Heart right ventricle (tissue), 16 donors: ENCODE measurements around the gene PTPRN2. TPM values are rescaled to one million over a fixed set of nuclear protein-coding genes. Genes with fewer than 3 reads are reported as not detected.

Source experiments
- ATAC-seq, 8 donors: fragments of 200-7000 bp; cut with Tn5 transposase; one replicate each; pipeline ENCODE4 v1.9.1; 2020; ENCODE audit warnings: mild to moderate bottlenecking in 8 of 8, moderate library complexity in 8 of 8, moderate number of reproducible peaks in 1 of 8
- DNase-seq, 2 donors: peaks; one replicate each; pipeline ENCODE4 v3.0.0-alpha.2; 2020
- H3K27ac ChIP-seq, 10 donors: fragments of 200-600 bp; sonication (generic) in 2 of 10; one replicate each; pipeline versions ENCODE4 v1.5.0 to v1.8.0; 2020 to 2022; ENCODE audit warnings: mild to moderate bottlenecking in 3 of 10
- H3K27me3 ChIP-seq, 7 donors: fragments of 200-600 bp; one replicate each; pipeline ENCODE4 v1.8.0; 2021 to 2022; ENCODE audit warnings: mild to moderate bottlenecking in 2 of 7
- H3K36me3 ChIP-seq, 9 donors: fragments of 200-600 bp; sonication (generic) in 1 of 9; one replicate each; pipeline versions ENCODE4 v1.5.0 to v1.8.0; 2020 to 2022; ENCODE audit warnings: mild to moderate bottlenecking in 2 of 9
- H3K4me1 ChIP-seq, 9 donors: fragments of 200-600 bp; sonication (generic) in 1 of 9; one replicate each; pipeline versions ENCODE4 v1.5.0 to v1.8.0; 2020 to 2022; ENCODE audit warnings: mild to moderate bottlenecking in 4 of 9
- H3K4me3 ChIP-seq, 10 donors: fragments of 200-600 bp; sonication (generic) in 2 of 10; one replicate each; pipeline versions ENCODE4 v1.5.0 to v1.8.0; 2020 to 2022; ENCODE audit warnings: mild to moderate bottlenecking in 7 of 10, moderate library complexity in 2 of 10
- H3K9me3 ChIP-seq, 11 donors: fragments of 200-600 bp in 10 of 11; sonication (generic) in 2 of 11; one replicate each; pipeline versions ENCODE4 v1.5.0 to v1.8.0; 2013 to 2022; ENCODE audit warnings: mild to moderate bottlenecking in 2 of 11, control low read depth in 1 of 11, moderate library complexity in 1 of 11
- CTCF ChIP-seq, 9 donors: fragments of 200-600 bp; sonication (generic) in 2 of 9; IDR thresholded peaks; one replicate each; pipeline versions ENCODE4 v1.5.0 to v1.8.0; 2021 to 2022; ENCODE audit warnings: antibody characterized with exemption in 9 of 9, mild to moderate bottlenecking in 5 of 9, moderate library complexity in 1 of 9
- whole genome bisulfite sequencing, 2 donors: extraction: QIAGEN DNeasy Blood & Tissue Kit; methylation state at CpG; one replicate each; pipeline ENCODE4 v1.1.7; 2013; ENCODE audit warnings: inconsistent platforms in 1 of 2; 5-methylcytosine and 5-hydroxymethylcytosine counted together
- intact Hi-C, 10 donors: fragments of 100-400 bp; cut with DNase I; formaldehyde crosslinking; loops; one replicate each; pipeline versions ENCODE4 v1.11.1 to v1.14.2; 2022
- polyA plus RNA-seq, 2 donors: library from polyadenylated mRNA; stranded (reverse); fragments of 200-250 nt; gene quantifications; one replicate each; pipeline ENCODE4 v1.2.3, GENCODE V29; 2013
- total RNA-seq, 10 donors: library from RNA; stranded (reverse); fragmentation: NEBNext Ultra II Directional in 3 of 10; extraction: Animal tissue kit (Norgen Biotek cat#: 25700) in 3 of 10; gene quantifications; one replicate each; pipeline versions ENCODE4 v1.2.1 to v1.2.4, GENCODE V29; 2021 to 2023
- donor health status: Arrhythmogenic right ventricular cardiomyopathy.
- donor health status: ischemic (EF 13 %, LVEDD 7.1; RV severe dilation, severe dysfunction).
- donor health status: healthy with polysubstance abuse.
- donor health status: DM: no; HTN: yes; CAD: no.
- donor health status: DM: no; HTN: no; CAD: no.
- donor health status: ischemic (EF 25% LVEDD 6.9; RV normal size, moderate dysfunction).
- donor health status: ischemic (EF 25% LVEDD 5.7; RV mildly dilated, moderate dysfunction).
- donor health status: healthy.
- donor health status: DM: yes; HTN: yes; CAD: no.
- donor health status: Ischemic cardiomyopathy.
- donor health status: ischemic (EF 35%, LVEDD 5.7; RV mildly dilated, moderate dysfunction).
- donor health status: nonischemic (EF 11% LVEDD 7.7; RV severe dilation, severe dysfunction).
- donor health status: DM: yes; HTN: yes; CAD: no.
- donor health status: PGD.
- donor health status: ischemic (EF 29% LVEDD 5.4; RV normal size, mild dysfunction).
- donor health status: nonischemic (EF 23%, LVEDD 6.1; RV moderate dilation, normal function).

PTPRN2 gene
- total and polyA plus RNA-seq, 12 donors = 0.82 to 1.8 (median 1.3) TPM

GRCh38 chr7:158388928-158389327, 198.7 kb downstream of the PTPRN2 start:
- intact Hi-C loops = no loop called here
- ATAC-seq = no peak
- Histone ChIP-seq H3K4me1 (no peaks in the 10 kb centered on the region), H3K27ac (no peak overlapping the region), H3K9me3 (no peaks in the 10 kb centered on the region), H3K4me3 (no peak overlapping the region), H3K36me3 (no peaks in the 10 kb centered on the region), H3K27me3 (peaks cover 0 to 47% (median 25%) of the 10 kb centered on the region in 7 donors)
- 84 to 89% methylated on average over 16 of the region's 16 CpGs for WGBS, 2 donors
- DNase-seq = no peak
- TF ChIP-seq CTCF (IDR thresholded peaks at IDR 0.05) = no peak

GRCh38 chr7:158388072-158388471, 199.6 kb downstream of the PTPRN2 start:
- no peak for DNase-seq
- Histone ChIP-seq H3K4me3 (no peak overlapping the region), H3K9me3 (no peaks in the 10 kb centered on the region), H3K27me3 (peaks cover 0 to 47% (median 27%) of the 10 kb centered on the region in 7 donors), H3K27ac (no peak overlapping the region), H3K36me3 (no peaks in the 10 kb centered on the region), H3K4me1 (no peaks in the 10 kb centered on the region)
- ATAC-seq = no peak
- 81 to 86% methylated on average over 15 of the region's 15 CpGs for WGBS, 2 donors
- no peak for TF ChIP-seq CTCF (IDR thresholded peaks at IDR 0.05)
- intact Hi-C loops = no loop called here

- WGBS, 2 donors = 53 to 63% methylated on average over 12 of the region's 12 CpGs
- DNase-seq (no peak), ATAC-seq (no peak)
Observed at GRCh38 chr7:158387546-158387891, 200.1 kb downstream of the PTPRN2 start.

GRCh38 chr7:158386866-158387545, 200.6 kb downstream of the PTPRN2 start:
- ATAC-seq (no peak), DNase-seq (no peak)
- intact Hi-C loops = no loop called here
- peaks cover 0 to 45% (median 27%) of the 10 kb centered on the region in 7 donors for H3K27me3 ChIP-seq
- H3K9me3 ChIP-seq = no peaks in the 10 kb centered on the region
- no peaks in the 10 kb centered on the region for H3K4me1 ChIP-seq
- no peak overlapping the region for H3K27ac ChIP-seq
- 61 to 63% methylated on average over 20 of the region's 20 CpGs for WGBS, 2 donors
- TF ChIP-seq CTCF (IDR thresholded peaks at IDR 0.05) = no peak
- H3K36me3 ChIP-seq = no peaks in the 10 kb centered on the region
- H3K4me3 ChIP-seq = no peak overlapping the region

More at GRCh38 chr7:158387546-158387891, 200.1 kb downstream of the PTPRN2 start:
- TF ChIP-seq CTCF (IDR thresholded peaks at IDR 0.05) = no peak
- Histone ChIP-seq H3K9me3 (no peaks in the 10 kb centered on the region), H3K4me1 (no peaks in the 10 kb centered on the region), H3K36me3 (no peaks in the 10 kb centered on the region), H3K27me3 (peaks cover 0 to 43% (median 27%) of the 10 kb centered on the region in 7 donors), H3K27ac (no peak overlapping the region), H3K4me3 (no peak overlapping the region)
- intact Hi-C loops = no loop called here
